ENCODE results near the gene ZNF280C.
"Not testable (repeated sequence)": the region's sequence is repeated elsewhere in the genome, so short reads cannot be mapped to it uniquely, and the experiment has no call there.

ZNF280C gene

DNA sequence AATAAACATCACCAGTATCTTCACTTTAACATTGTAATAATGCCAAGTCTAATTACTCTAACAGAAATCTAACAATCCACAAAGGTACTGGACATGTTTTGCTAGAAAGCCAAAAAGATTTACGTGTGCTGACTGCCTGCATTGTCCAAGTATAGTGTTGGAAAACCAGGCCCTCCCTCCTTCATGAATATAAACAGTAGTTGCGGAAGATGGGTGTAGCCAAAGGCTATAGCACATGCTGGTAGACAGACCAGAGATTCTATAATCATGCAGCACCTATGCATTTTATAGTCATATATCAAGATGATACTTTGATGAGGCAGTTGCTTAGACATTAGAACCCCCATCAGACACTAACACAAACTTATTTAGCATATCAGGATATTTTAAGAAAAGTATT lies 22.6 kb downstream of the ZNF280C start:
- Histone ChIP-seq H3K9ac (ENCODE audit: low read depth, low read length) (no peak overlapping the region), H3K27ac (ENCODE audit: low read length) (no peak overlapping the region), H3K9me3 (ENCODE audit: insufficient read depth, low read length, severe bottlenecking) (no peaks in the 10 kb centered on the region), H3K4me1 (ENCODE audit: insufficient read depth, low read length) (no peaks in the 10 kb centered on the region), H3K4me3 (ENCODE audit: low read depth in 1 of 2, low read length in 2 of 2) (no peak overlapping the region), H2AFZ (ENCODE audit: low read depth, low read length) (no peak overlapping the region), H3K79me2 (ENCODE audit: insufficient read depth, low read length) (peaks cover 2% of the 10 kb centered on the region; the same call in 1 of the 2 replicates), H3K4me2 (ENCODE audit: insufficient read depth, low read length) (no peak overlapping the region), H4K20me1 (ENCODE audit: insufficient read depth, low read length) (peaks cover 12% of the 10 kb centered on the region; the same call in 1 of the 2 replicates), H3K27me3 (ENCODE audit: insufficient read depth, low read length, poor library complexity) (no peaks in the 10 kb centered on the region), H3K36me3 (ENCODE audit: insufficient read depth, low read length) (peaks cover 37% of the 10 kb centered on the region)
- DNase-seq (no peak), ATAC-seq (ENCODE audit: insufficient read depth, low read depth) (no peak)
- TF ChIP-seq EZH2 (IDR thresholded peaks at IDR 0.05; ENCODE audit: borderline replicate concordance, low read depth, low read length, severe bottlenecking) (no peak), CTCF (IDR thresholded peaks at IDR 0.05; ENCODE audit: borderline replicate concordance, extremely low read depth, low read length, poor library complexity, severe bottlenecking) (no peak)

GRCh38 chrX:130245441-130245840 lies 23.3 kb downstream of the ZNF280C start:
- Histone ChIP-seq H3K36me3 (ENCODE audit: insufficient read depth, low read length) (peaks cover 38% of the 10 kb centered on the region), H3K4me3 (ENCODE audit: low read depth in 1 of 2, low read length in 2 of 2) (no peak overlapping the region), H3K27ac (ENCODE audit: low read length) (no peak overlapping the region), H3K9me3 (ENCODE audit: insufficient read depth, low read length, severe bottlenecking) (no peaks in the 10 kb centered on the region), H3K4me1 (ENCODE audit: insufficient read depth, low read length) (no peaks in the 10 kb centered on the region), H4K20me1 (ENCODE audit: insufficient read depth, low read length) (peaks cover 12% of the 10 kb centered on the region; the same call in 1 of the 2 replicates), H3K79me2 (ENCODE audit: insufficient read depth, low read length) (peaks cover 2% of the 10 kb centered on the region; the same call in 1 of the 2 replicates), H3K4me2 (ENCODE audit: insufficient read depth, low read length) (no peak overlapping the region), H2AFZ (ENCODE audit: low read depth, low read length) (no peak overlapping the region), H3K27me3 (ENCODE audit: insufficient read depth, low read length, poor library complexity) (no peaks in the 10 kb centered on the region), H3K9ac (ENCODE audit: low read depth, low read length) (no peak overlapping the region)
- no peak for DNase-seq
- no peak for TF ChIP-seq CTCF (IDR thresholded peaks at IDR 0.05; ENCODE audit: borderline replicate concordance, extremely low read depth, low read length, poor library complexity, severe bottlenecking)
- TF ChIP-seq EZH2 (IDR thresholded peaks at IDR 0.05; ENCODE audit: borderline replicate concordance, low read depth, low read length, severe bottlenecking): no peak
- no peak for ATAC-seq (ENCODE audit: insufficient read depth, low read depth)

DNA sequence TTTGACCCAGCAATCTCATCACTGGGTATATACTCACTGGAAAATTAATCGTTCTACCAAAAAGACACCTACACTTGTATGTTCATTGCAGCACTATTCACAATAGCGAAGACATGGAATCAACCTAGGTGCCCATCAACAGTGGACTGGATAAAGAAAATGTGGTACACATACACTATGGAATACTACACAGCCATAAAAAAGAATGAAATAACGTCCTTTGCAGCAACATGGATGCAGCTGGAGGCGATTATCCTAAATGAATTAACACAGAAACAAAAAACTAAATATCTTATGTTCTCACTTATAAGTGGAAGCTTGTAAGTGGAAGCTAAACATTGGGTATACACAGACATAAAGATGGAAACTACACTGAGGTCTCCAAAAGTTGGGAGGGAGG lies 37.5 kb downstream of the ZNF280C start:
- not testable (repeated sequence) for DNase-seq; ATAC-seq (ENCODE audit: insufficient read depth, low read depth); H3K27ac ChIP-seq (ENCODE audit: low read length); H3K9ac ChIP-seq (ENCODE audit: low read depth, low read length); H3K4me3 ChIP-seq (ENCODE audit: low read depth in 1 of 2, low read length in 2 of 2); H4K20me1 ChIP-seq (ENCODE audit: insufficient read depth, low read length); H3K27me3 ChIP-seq (ENCODE audit: insufficient read depth, low read length, poor library complexity); H3K9me3 ChIP-seq (ENCODE audit: insufficient read depth, low read length, severe bottlenecking); H3K4me2 ChIP-seq (ENCODE audit: insufficient read depth, low read length); H3K4me1 ChIP-seq (ENCODE audit: insufficient read depth, low read length); H2AFZ ChIP-seq (ENCODE audit: low read depth, low read length); H3K79me2 ChIP-seq (ENCODE audit: insufficient read depth, low read length)
- H3K36me3 ChIP-seq (ENCODE audit: insufficient read depth, low read length): peaks cover 57% of the 10 kb centered on the region; the same call in 1 of the 2 replicates

- no peak overlapping the region for H3K27ac ChIP-seq (ENCODE audit: low read length)
- H3K4me2 ChIP-seq (ENCODE audit: insufficient read depth, low read length): no peak overlapping the region
- DNase-seq (peak; percentile 14), ATAC-seq (ENCODE audit: insufficient read depth, low read depth) (peak; percentile 68; the same call in 2 of the 3 replicates)
- no peak overlapping the region for H3K9ac ChIP-seq (ENCODE audit: low read depth, low read length)
- H3K9me3 ChIP-seq (ENCODE audit: insufficient read depth, low read length, severe bottlenecking): no peaks in the 10 kb centered on the region
- no peaks in the 10 kb centered on the region for H3K79me2 ChIP-seq (ENCODE audit: insufficient read depth, low read length)
- H3K4me3 ChIP-seq (ENCODE audit: low read depth in 1 of 2, low read length in 2 of 2): no peak overlapping the region
- no peaks in the 10 kb centered on the region for H3K4me1 ChIP-seq (ENCODE audit: insufficient read depth, low read length)
- no peaks in the 10 kb centered on the region for H4K20me1 ChIP-seq (ENCODE audit: insufficient read depth, low read length)
- H2AFZ ChIP-seq (ENCODE audit: low read depth, low read length): no peak overlapping the region
- peaks cover 67% of the 10 kb centered on the region; the same call in 1 of the 2 replicates for H3K36me3 ChIP-seq (ENCODE audit: insufficient read depth, low read length)
- TF ChIP-seq CTCF (IDR thresholded peaks at IDR 0.05; ENCODE audit: borderline replicate concordance, extremely low read depth, low read length, poor library complexity, severe bottlenecking) (no peak), EZH2 (IDR thresholded peaks at IDR 0.05; ENCODE audit: borderline replicate concordance, low read depth, low read length, severe bottlenecking) (no peak)
- H3K27me3 ChIP-seq (ENCODE audit: insufficient read depth, low read length, poor library complexity): no peaks in the 10 kb centered on the region
These were observed 39.8 kb downstream of the ZNF280C start for GRCh38 chrX:130228871-130229270.
